Measurements from ENCODE around the gene FAM163B. TPM values are rescaled to one million over a fixed set of nuclear protein-coding genes. Genes with fewer than 3 reads are reported as not detected.

The FAM163B gene
- total and polyA plus RNA-seq, 2 donors (not counting 3 experiments of a cell fraction or from before 2014, with no cell fraction given), result not detected

DNA sequence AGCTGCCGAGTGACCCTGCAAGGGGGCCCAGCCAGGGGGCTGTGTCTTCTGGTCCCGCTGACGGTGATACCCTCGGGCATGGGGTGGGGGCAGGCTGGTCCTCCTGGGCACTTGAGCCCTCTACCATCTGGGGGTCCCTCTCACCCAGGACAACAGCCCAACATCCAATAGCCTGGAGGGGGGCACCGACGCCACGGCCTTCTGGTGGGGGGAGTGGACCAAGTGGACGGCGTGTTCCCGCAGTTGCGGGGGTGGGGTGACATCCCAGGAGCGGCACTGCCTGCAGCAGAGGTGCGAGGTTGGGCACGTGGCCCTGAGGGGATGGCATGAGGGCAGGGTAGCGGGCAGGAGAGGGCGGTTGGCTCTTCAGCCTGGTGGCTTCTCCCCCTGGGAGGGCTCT is 71.9 kb downstream of the FAM163B start:
- intact Hi-C loops (cut with micrococcal nuclease) (no loop called here), dilution Hi-C loops (cut with MboI; ENCODE audit: extremely low pct_ligation_motif_present, low sequenced_read_pairs) (no loop called here)
- CTCF ChIA-PET, result no interaction called here
- DNase-seq (ENCODE audit: low read depth, low spot score) (no peak), FAIRE-seq (no peak)
- Histone ChIP-seq H4K20me1 (replicated peaks; ENCODE audit: control insufficient read depth, extremely low read depth, insufficient read depth, low read length) (no peaks in the 10 kb centered on the region), H3K9me1 (replicated peaks; ENCODE audit: control insufficient read depth, extremely low read depth, insufficient read depth, low read length) (no peaks in the 10 kb centered on the region), H2AFZ (ENCODE audit: low read depth, low read length) (no peak overlapping the region), H3K4me2 (ENCODE audit: insufficient read depth, low read length) (no peak overlapping the region), H3K4me3 (replicated peaks in 1 of 3; ENCODE audit: insufficient read depth in 1 of 3, low read depth in 1 of 3, low read length in 3 of 3) (no peak overlapping the region), H3K27me3 (ENCODE audit: control insufficient read depth in 2 of 2, insufficient read depth in 2 of 2, low read length in 2 of 2) (peaks cover 12 to 15% of the 10 kb centered on the region in 2 experiments), H3K9ac (replicated peaks; ENCODE audit: extremely low read depth, insufficient read depth, low read length) (no peak overlapping the region), H3K79me2 (ENCODE audit: control insufficient read depth, insufficient read depth, low read length) (no peaks in the 10 kb centered on the region), H3K9me3 (replicated peaks; ENCODE audit: control insufficient read depth, insufficient read depth, low read length) (no peaks in the 10 kb centered on the region), H3K4me1 (ENCODE audit: control insufficient read depth, extremely low read depth, insufficient read depth, low read length) (no peaks in the 10 kb centered on the region), H3K36me3 (ENCODE audit: control insufficient read depth in 2 of 2, extremely low read depth in 1 of 2, insufficient read depth in 2 of 2, low read length in 2 of 2) (no peaks in the 10 kb centered on the region), H3K27ac (ENCODE audit: insufficient read depth, low read depth, low read length) (no peak overlapping the region)
- TF ChIP-seq JUN (IDR thresholded peaks at IDR 0.05; ENCODE audit: borderline replicate concordance, insufficient read depth, insufficient read length, low read depth) (no peak), POLR2A (IDR thresholded peaks at IDR 0.05; ENCODE audit: low read depth, low read length) (no peak), FOS (IDR thresholded peaks at IDR 0.05; ENCODE audit: borderline replicate concordance, insufficient read depth, low read length) (no peak), GATA2 (IDR thresholded peaks at IDR 0.05; ENCODE audit: insufficient read depth, insufficient read length, low read depth, low read length) (no peak), EZH2 (IDR thresholded peaks at IDR 0.05; ENCODE audit: borderline replicate concordance, low read depth, low read length, severe bottlenecking) (no peak), CTCF (IDR thresholded peaks at IDR 0.05; ENCODE audit: extremely low read depth in 1 of 2, insufficient read depth in 1 of 2, low read depth in 1 of 2, low read length in 2 of 2) (no peak), POLR2AphosphoS5 (IDR thresholded peaks at IDR 0.05; ENCODE audit: insufficient read depth, low read depth, low read length) (no peak), MYC (IDR thresholded peaks at IDR 0.05; ENCODE audit: low read depth, low read length) (no peak)
- TF ChIP-seq, protein P1, sequence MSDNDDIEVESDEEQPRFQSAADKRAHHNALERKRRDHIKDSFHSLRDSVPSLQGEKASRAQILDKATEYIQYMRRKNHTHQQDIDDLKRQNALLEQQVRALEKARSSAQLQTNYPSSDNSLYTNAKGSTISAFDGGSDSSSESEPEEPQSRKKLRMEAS (IDR thresholded peaks at IDR 0.05; ENCODE audit: insufficient read depth, insufficient read length), result no peak
- no TSS peak for BruUV-seq (replicated peaks)
- POLR2A ChIA-PET, result no interaction called here

All from endothelial cell of umbilical vein (primary cell).